Stimulated activated naive CD8-positive, alpha-beta T cell treated with anti-CD3 and anti-CD28 coated beads, Interleukin-15, Interleukin-2, amounts not matched to agents 100 ng/mL and 50 ng/mL, for 24 hours (primary cell): Measurements from ENCODE around the gene WFS1.

Experiments used
- H3K27ac Mint-ChIP-seq: one replicate; pipeline ENCODE4 v1.8.0; 2021; ENCODE audit warnings: mild to moderate bottlenecking, mixed read lengths
- H3K27me3 Mint-ChIP-seq: one replicate; pipeline ENCODE4 v1.8.0; 2021; ENCODE audit warnings: mixed read lengths
- H3K36me3 Mint-ChIP-seq: one replicate; pipeline ENCODE4 v1.8.0; 2021; ENCODE audit warnings: low read depth, mixed read lengths
- H3K4me1 Mint-ChIP-seq: one replicate; pipeline ENCODE4 v1.8.0; 2021; ENCODE audit warnings: low read depth, mixed read lengths
- H3K4me3 Mint-ChIP-seq: one replicate; pipeline ENCODE4 v1.8.0; 2021; ENCODE audit warnings: mild to moderate bottlenecking, mixed read lengths
- H3K9me3 Mint-ChIP-seq: one replicate; pipeline ENCODE4 v1.8.0; 2021; ENCODE audit warnings: mixed read lengths

WFS1 gene

GRCh38 chr4:6246170-6246634 is 23.4 kb upstream of the WFS1 start:
- no peak overlapping the region for H3K27ac Mint-ChIP-seq
- peaks cover 7% of the 10 kb centered on the region for H3K36me3 Mint-ChIP-seq
- peaks cover 5% of the 10 kb centered on the region for H3K9me3 Mint-ChIP-seq
- H3K4me3 Mint-ChIP-seq = no peak overlapping the region
- H3K4me1 Mint-ChIP-seq = no peaks in the 10 kb centered on the region
- peaks cover 64% of the 10 kb centered on the region for H3K27me3 Mint-ChIP-seq

- H3K9me3 Mint-ChIP-seq = peaks cover 5% of the 10 kb centered on the region
- H3K27ac Mint-ChIP-seq = no peak overlapping the region
- peaks cover 7% of the 10 kb centered on the region for H3K36me3 Mint-ChIP-seq
- H3K27me3 Mint-ChIP-seq = peaks cover 57% of the 10 kb centered on the region
- H3K4me3 Mint-ChIP-seq = no peak overlapping the region
- H3K4me1 Mint-ChIP-seq = no peaks in the 10 kb centered on the region
Observed at GRCh38 chr4:6248394-6248793, 21.3 kb upstream of the WFS1 start.

GRCh38 chr4:6250235-6250983 is 19.2 kb upstream of the WFS1 start:
- no peak overlapping the region for H3K4me3 Mint-ChIP-seq
- H3K9me3 Mint-ChIP-seq = no peaks in the 10 kb centered on the region
- no peaks in the 10 kb centered on the region for H3K4me1 Mint-ChIP-seq
- H3K27ac Mint-ChIP-seq = no peak overlapping the region
- no peaks in the 10 kb centered on the region for H3K36me3 Mint-ChIP-seq
- H3K27me3 Mint-ChIP-seq = peaks cover 41% of the 10 kb centered on the region

GRCh38 chr4:6250984-6251295 is 18.7 kb upstream of the WFS1 start:
- Mint-ChIP-seq H3K27me3 (peaks cover 41% of the 10 kb centered on the region), H3K27ac (no peak overlapping the region), H3K4me1 (no peaks in the 10 kb centered on the region), H3K36me3 (no peaks in the 10 kb centered on the region), H3K4me3 (no peak overlapping the region), H3K9me3 (no peaks in the 10 kb centered on the region)

GRCh38 chr4:6251365-6251764 is 18.3 kb upstream of the WFS1 start:
- Mint-ChIP-seq H3K4me1 (no peaks in the 10 kb centered on the region), H3K36me3 (no peaks in the 10 kb centered on the region), H3K27ac (no peak overlapping the region), H3K9me3 (no peaks in the 10 kb centered on the region), H3K27me3 (peaks cover 38% of the 10 kb centered on the region), H3K4me3 (no peak overlapping the region)

GRCh38 chr4:6252051-6252450 is 17.6 kb upstream of the WFS1 start:
- Mint-ChIP-seq H3K9me3 (no peaks in the 10 kb centered on the region), H3K4me1 (peaks cover 1% of the 10 kb centered on the region)

GRCh38 chr4:6253111-6253510 is 16.5 kb upstream of the WFS1 start:
- H3K4me3 Mint-ChIP-seq = no peak overlapping the region
- no peak overlapping the region for H3K27ac Mint-ChIP-seq
- H3K36me3 Mint-ChIP-seq = no peaks in the 10 kb centered on the region
- no peaks in the 10 kb centered on the region for H3K9me3 Mint-ChIP-seq
- peaks cover 9% of the 10 kb centered on the region for H3K4me1 Mint-ChIP-seq
- peaks cover 34% of the 10 kb centered on the region for H3K27me3 Mint-ChIP-seq

More at GRCh38 chr4:6252051-6252450, 17.6 kb upstream of the WFS1 start:
- Mint-ChIP-seq H3K36me3 (no peaks in the 10 kb centered on the region), H3K4me3 (no peak overlapping the region), H3K27ac (no peak overlapping the region), H3K27me3 (peaks cover 35% of the 10 kb centered on the region)

GRCh38 chr4:6253961-6254360 is 15.7 kb upstream of the WFS1 start:
- no peak overlapping the region for H3K27ac Mint-ChIP-seq
- no peak overlapping the region for H3K4me3 Mint-ChIP-seq
- H3K9me3 Mint-ChIP-seq = no peaks in the 10 kb centered on the region
- peaks cover 9% of the 10 kb centered on the region for H3K4me1 Mint-ChIP-seq
- H3K27me3 Mint-ChIP-seq = peaks cover 29% of the 10 kb centered on the region
- H3K36me3 Mint-ChIP-seq = no peaks in the 10 kb centered on the region

- H3K27me3 Mint-ChIP-seq = peaks cover 28% of the 10 kb centered on the region
- H3K9me3 Mint-ChIP-seq = no peaks in the 10 kb centered on the region
- H3K27ac Mint-ChIP-seq = no peak overlapping the region
Observed at GRCh38 chr4:6256141-6256540, 13.5 kb upstream of the WFS1 start.

GRCh38 chr4:6257247-6258025 is 12.2 kb upstream of the WFS1 start:
- Mint-ChIP-seq H3K27me3 (peaks cover 34% of the 10 kb centered on the region), H3K27ac (no peak overlapping the region)

More at GRCh38 chr4:6256141-6256540, 13.5 kb upstream of the WFS1 start:
- Mint-ChIP-seq H3K36me3 (no peaks in the 10 kb centered on the region), H3K4me1 (peaks cover 9% of the 10 kb centered on the region), H3K4me3 (no peak overlapping the region)

GRCh38 chr4:6258026-6258360 is 11.7 kb upstream of the WFS1 start:
- Mint-ChIP-seq H3K36me3 (no peaks in the 10 kb centered on the region), H3K9me3 (no peaks in the 10 kb centered on the region), H3K27ac (no peak overlapping the region), H3K4me3 (no peak overlapping the region), H3K27me3 (peaks cover 34% of the 10 kb centered on the region), H3K4me1 (peaks cover 9% of the 10 kb centered on the region)

More at GRCh38 chr4:6257247-6258025, 12.2 kb upstream of the WFS1 start:
- no peaks in the 10 kb centered on the region for H3K36me3 Mint-ChIP-seq
- H3K4me1 Mint-ChIP-seq = peaks cover 9% of the 10 kb centered on the region
- no peak overlapping the region for H3K4me3 Mint-ChIP-seq
- no peaks in the 10 kb centered on the region for H3K9me3 Mint-ChIP-seq

GRCh38 chr4:6258741-6259140 is 10.9 kb upstream of the WFS1 start:
- peaks cover 34% of the 10 kb centered on the region for H3K27me3 Mint-ChIP-seq
- no peaks in the 10 kb centered on the region for H3K9me3 Mint-ChIP-seq
- no peaks in the 10 kb centered on the region for H3K36me3 Mint-ChIP-seq
- H3K27ac Mint-ChIP-seq = no peak overlapping the region
- H3K4me1 Mint-ChIP-seq = peaks cover 9% of the 10 kb centered on the region
- H3K4me3 Mint-ChIP-seq = no peak overlapping the region

- H3K9me3 Mint-ChIP-seq = no peaks in the 10 kb centered on the region
- no peaks in the 10 kb centered on the region for H3K36me3 Mint-ChIP-seq
- H3K27me3 Mint-ChIP-seq = peaks cover 34% of the 10 kb centered on the region
- peaks cover 9% of the 10 kb centered on the region for H3K4me1 Mint-ChIP-seq
- no peak overlapping the region for H3K4me3 Mint-ChIP-seq
- no peak overlapping the region for H3K27ac Mint-ChIP-seq
Observed at GRCh38 chr4:6259886-6260285, 9.8 kb upstream of the WFS1 start.

- H3K27me3 Mint-ChIP-seq = peaks cover 29% of the 10 kb centered on the region
Observed at GRCh38 chr4:6262176-6262575, 7.5 kb upstream of the WFS1 start.

GRCh38 chr4:6262847-6263487 is 6.7 kb upstream of the WFS1 start:
- peaks cover 26% of the 10 kb centered on the region for H3K27me3 Mint-ChIP-seq
- H3K36me3 Mint-ChIP-seq = no peaks in the 10 kb centered on the region

More at GRCh38 chr4:6262176-6262575, 7.5 kb upstream of the WFS1 start:
- no peak overlapping the region for H3K27ac Mint-ChIP-seq
- H3K9me3 Mint-ChIP-seq = no peaks in the 10 kb centered on the region
- H3K4me3 Mint-ChIP-seq = no peak overlapping the region
- H3K36me3 Mint-ChIP-seq = no peaks in the 10 kb centered on the region
- peaks cover 6% of the 10 kb centered on the region for H3K4me1 Mint-ChIP-seq

More at GRCh38 chr4:6262847-6263487, 6.7 kb upstream of the WFS1 start:
- Mint-ChIP-seq H3K4me3 (no peak overlapping the region), H3K27ac (no peak overlapping the region), H3K4me1 (peaks cover 4% of the 10 kb centered on the region), H3K9me3 (no peaks in the 10 kb centered on the region)
